Activated CD4-positive, alpha-beta T cell treated with anti-CD3 and anti-CD28 coated beads, Interleukin-2, amount 50 U/mL, for 16 hours (primary cell): ENCODE data around the gene PRSS1.
A peak's percentile ranks its signal among the peaks of the same experiment; 100 is the strongest.
"Not testable (repeated sequence)": the region's sequence is repeated elsewhere in the genome, so short reads cannot be mapped to it uniquely, and the experiment has no call there.

Source experiments
- DNase-seq: peaks from one replicate; pipeline ENCODE4 v3.0.0-alpha.2; 2020

Gene PRSS1

DNA sequence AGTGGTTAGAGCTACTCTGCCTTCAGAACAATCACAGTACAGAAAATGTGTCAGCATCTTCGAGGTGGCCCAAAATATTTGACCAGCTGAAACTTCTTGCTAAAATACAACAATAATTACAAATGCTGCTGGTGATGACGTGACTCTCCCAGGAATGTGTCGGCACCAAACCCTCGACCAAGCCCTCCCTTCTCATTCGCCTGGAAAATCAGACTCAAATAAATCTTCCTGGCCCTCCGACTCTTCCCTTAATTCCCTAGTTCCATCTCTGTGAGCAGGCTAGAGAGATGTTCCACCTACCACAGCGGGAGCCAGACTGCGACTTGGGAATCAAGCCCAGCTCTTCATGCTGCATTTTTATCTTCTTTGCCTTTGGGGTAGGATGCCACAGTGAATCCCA, 25.6 kb downstream of the PRSS1 start:
- DNase-seq = no peak

DNA sequence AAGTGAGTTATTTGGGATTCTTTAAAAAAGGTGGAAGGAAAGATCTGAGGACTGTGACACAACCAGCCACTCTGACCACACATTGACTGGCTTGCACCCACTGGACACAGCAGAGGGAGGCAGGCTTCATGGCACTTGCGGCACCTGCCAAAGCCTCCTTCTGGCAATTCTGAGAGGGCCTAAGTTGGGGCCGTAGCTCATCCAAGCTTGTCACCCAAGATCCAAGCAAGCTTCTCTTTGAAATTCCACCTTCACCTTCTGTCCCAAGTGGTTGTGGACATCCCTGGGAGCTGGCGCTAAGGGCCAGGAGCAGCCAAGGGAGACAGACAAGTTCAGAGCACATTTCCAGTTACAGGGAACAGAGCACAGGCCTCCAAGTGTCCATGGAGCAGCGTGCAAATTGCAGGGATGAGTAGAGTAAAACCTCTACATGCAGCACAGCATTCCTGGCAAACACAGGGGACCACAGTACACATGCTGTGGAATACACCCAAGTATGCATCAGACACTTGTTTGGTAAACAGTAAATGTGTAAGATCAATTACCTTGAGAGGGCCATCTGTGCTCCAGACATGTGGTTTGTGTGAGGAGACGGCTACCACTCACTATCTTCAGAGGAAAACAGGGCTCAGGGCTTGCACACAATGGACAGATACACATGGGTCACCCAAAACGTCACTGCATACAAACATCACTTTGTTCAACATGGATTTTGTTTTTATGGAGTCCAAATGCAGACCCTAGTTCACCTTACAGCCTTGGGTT, 26.3 kb downstream of the PRSS1 start:
- DNase-seq = not testable (repeated sequence)

DNA sequence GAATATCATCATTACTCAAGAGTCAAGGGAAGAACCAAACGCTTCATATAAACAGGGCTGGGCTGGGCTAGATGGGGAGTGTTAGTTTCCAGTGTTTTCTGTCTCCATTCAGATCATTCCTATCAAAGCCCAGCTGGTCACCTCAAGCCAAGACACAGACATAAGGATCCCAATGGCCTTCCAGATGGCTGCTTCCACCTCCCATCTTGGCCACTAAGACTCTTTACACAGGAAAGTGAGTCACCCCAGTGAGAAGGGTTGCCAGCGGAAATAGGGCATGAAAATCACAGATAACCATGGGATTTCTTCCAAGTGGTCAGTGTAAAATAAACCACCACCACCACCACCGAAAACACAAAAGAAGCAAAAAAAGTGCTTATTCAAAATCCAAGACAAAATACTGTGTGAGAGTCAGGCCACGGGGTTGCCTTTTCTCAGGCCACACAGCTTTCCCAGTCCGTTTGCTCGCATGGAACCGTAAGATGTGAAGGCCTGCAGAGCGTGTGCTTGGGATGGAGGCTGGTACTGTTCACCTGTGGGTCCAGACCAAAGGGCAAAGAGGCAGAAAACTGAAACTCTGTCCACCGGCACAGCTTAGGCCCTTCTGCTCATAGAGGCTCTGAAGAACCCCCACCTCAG, 27.1 kb downstream of the PRSS1 start:
- no peak for DNase-seq

DNA sequence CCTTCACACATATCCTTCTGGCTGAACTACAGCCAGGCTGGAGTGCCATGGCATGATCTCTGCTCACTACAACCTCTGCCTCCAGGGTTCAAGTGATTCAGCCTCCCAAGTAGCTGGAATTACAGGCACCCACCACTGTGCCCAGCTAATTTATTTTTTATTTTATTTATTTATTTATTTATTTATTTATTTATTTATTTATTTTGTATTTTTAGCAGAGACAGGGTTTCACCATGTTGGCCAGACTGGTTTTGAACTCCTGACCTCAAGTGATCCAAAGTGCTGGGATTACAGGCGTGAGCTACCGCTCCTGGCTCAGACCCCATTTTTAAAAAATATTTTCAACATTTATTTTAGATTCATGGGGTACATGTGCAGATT, 27.6 kb downstream of the PRSS1 start:
- not testable (repeated sequence) for DNase-seq

DNA sequence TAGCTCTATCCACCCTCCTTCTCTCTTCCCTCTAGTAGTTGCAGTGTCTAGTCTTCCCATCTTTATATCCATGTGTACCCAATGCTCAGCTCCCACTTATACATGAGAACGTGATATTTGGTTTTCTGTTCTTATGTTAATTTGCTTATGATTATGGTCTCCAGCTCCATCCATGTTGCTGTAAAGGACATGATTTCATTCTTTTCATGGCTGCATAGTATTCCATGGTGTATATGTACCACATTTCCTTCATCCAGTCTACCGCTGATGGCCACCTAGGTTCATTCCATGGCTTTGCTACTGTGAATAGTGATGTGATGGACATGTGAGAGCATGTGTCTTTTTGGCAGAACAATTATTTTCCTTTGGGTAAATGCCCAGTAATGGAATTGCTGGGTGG, 28.0 kb downstream of the PRSS1 start:
- no peak for DNase-seq

DNA sequence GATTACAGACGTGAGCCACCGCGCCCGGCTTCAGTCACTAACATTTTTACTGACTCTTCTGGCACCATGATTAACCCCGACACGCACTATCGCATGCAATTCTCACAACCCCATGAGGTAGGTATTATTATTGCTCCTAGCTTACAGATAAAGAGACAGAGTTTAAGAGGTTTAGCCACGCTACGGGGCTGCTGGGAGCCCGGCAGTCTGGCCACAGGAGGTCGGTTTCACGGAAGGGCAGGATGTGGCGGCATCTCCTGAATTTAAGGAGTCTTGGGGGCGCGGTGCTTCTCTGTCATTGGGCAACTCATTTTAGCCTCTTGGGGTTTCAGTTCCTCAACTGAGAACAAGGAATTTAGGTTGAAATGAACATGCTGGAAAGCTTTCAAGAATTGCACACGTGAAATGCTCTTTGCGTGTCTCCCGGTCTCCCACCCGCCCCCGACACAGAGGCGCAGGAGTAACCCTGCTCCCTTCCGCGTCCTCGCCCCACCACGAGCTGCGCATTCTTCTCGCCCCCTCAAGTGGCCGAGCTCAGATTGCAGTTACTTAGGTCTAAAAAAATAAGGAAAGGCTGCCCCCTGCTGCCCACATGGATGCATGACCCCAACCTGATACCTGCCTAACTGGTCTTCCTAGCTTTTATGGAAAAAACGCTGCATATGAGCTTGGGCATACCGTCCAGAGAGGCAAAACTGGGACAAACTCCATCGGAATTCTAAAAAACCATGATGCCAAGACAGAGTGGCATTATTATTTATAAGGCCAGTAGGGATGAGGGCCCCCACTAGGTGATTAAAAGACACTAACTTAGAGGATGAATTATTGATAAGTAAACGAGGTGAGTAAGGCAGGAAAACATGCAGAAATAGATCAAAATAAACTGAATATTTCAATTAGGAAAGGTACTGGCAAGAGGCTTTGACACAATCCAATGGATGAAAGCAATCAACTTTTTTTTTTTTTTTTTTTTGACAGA, 33.9 kb downstream of the PRSS1 start:
- DNase-seq = peak; percentile 79

DNA sequence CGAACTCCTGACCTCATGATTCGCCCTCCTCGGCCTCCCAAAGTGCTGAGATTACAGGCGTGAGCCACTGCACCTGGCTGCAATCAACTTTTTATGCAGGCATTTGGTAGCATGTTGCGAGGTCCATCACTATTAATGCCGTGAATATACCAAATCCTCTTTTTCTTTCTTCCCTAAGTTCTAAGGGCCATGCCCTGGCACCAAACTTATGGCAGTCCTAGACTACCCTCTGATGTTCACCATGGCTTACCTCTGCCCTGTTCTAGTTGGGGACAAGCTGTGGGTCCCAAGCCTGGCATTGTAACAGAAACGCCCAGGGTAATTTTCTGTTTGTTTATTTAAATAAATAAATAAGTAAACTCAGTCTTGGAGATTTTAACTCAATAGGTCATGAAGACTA, 34.8 kb downstream of the PRSS1 start:
- DNase-seq = no peak

DNA sequence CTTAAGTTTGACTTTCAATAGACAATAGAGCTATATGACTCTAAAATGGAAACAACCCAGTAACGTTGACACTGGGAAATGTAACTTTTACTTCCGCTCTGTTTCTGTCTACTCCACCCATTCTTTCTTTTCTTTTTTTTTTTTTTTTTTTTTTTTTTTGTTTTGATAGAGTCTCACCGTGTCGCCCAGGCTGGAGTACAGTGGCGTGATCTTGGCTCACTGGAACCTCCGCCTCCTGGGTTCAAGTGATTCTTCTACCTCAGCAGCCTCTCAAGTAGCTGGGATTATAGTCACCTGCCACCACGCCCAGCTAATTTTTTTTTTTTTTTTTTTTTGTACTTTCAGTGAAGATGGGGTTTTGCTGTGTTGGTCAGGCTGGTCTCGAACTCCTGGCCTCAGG, 35.4 kb downstream of the PRSS1 start:
- DNase-seq = peak; percentile 24

DNA sequence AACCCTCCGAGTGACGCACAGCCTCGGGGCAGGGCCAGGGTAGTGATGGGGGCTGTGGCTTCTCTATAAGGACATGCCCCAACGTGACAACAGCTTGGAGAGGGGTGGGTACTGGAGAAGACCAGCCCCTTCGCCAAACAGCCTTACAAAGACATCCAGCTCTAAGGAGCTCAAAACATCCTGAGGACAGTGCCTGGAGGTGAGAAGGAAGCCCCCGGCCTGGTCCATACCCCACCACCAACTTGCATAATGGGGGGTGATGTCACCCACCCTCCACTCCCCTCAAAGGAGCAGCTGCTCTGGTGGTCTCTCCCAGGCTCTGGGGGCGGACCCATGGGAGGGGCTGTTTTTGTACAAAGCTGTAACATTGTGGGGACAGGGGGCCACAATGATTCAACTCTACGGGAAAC, 36.6 kb downstream of the PRSS1 start:
- peak; percentile 80 for DNase-seq

DNA sequence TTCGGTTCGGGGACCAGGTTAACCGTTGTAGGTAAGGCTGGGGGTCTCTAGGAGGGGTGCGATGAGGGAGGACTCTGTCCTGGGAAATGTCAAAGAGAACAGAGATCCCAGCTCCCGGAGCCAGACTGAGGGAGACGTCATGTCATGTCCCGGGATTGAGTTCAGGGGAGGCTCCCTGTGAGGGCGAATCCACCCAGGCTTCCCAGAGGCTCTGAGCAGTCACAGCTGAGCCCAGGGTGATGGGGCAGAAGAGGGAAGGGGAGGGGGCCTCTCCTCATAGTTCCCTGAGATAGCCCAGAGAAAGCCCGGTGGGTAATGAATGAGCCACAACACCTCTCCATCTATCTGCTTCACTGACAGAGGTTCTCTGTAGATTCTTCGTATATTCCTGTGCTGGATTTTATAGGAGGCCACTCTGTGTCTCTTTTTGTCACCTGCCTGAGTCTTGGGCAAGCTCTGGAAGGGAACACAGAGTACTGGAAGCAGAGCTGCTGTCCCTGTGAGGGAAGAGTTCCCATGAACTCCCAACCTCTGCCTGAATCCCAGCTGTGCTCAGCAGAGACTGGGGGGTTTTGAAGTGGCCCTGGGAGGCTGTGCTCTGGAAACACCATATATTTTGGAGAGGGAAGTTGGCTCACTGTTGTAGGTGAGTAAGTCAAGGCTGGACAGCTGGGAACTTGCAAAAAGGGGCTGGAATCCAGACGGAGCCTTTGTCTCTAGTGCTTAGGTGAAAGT, 37.9 kb downstream of the PRSS1 start:
- peak; percentile 0 for DNase-seq

DNA sequence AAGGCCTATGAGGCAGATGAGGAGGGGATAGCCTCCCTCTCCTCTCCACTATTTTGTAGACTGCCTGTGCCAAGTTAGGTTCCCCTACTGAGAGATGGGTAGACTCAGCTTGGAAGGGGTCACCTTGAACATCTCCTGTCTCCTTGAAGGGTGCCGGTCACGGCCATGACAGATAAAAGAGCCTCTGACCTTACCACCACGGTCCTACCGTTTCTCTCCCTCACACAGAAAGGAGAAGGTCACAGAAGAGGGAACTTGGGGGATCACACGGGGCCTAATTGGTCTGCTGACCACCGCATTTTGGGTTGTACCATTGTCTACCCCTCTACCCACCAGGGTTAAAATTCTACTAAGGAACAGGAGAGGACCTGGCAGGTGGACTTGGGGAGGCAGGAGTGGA, 38.5 kb downstream of the PRSS1 start:
- DNase-seq = peak; percentile 1

DNA sequence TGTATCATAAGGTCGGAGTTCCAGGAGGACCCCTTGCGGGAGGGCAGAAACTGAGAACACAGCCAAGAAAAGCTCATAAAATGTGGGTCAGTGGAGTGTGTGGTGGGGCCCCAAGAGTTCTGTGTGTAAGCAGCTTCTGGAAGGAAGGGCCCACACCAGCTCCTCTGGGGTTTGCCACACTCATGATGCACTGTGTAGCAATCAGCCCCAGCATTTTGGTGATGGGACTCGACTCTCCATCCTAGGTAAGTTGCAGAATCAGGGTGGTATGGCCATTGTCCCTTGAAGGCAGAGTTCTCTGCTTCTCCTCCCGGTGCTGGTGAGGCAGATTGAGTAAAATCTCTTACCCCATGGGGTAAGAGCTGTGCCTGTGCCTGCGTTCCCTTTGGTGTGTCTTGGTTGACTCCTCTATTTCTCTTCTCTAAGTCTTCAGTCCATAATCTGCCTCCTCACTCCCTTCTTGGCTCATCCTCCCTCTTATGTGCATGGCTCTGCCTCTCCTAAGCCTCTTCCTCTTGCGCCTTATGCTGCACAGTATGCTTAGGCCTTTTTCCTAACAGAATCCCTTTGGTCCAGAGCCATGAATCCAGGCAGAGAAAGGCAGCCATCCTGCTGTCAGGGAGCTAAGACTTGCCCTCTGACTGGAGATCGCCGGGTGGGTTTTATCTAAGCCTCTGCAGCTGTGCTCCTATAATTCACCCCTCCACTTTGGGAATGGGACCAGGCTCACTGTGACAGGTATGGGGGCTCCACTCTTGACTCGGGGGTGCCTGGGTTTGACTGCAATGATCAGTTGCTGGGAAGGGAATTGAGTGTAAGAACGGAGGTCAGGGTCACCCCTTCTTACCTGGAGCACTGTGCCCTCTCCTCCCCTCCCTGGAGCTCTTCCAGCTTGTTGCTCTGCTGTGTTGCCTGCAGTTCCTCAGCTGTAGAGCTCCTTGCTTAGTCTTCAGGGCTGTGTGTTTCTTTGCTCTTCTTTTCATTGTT, 39.3 kb downstream of the PRSS1 start:
- DNase-seq = peak; percentile 20

DNA sequence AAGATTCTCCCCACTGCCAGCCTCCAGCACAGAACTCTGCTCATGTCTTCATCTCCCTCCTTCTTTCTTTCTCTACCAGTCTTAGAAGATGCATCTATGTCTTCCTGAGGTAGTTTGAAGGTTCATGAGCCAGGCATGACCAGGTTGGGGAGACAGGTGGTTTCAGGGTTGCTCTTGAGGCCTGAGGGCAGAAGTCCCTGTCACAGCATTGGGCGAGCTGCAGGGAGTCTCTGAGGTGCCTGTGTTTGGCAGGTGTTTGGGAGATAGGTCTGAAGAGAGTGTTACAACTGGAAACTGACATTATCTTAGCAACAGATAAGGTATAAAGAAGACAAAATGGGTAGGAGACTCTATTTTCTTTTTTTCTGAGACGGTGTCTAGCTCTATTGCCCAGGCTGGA, 40.2 kb downstream of the PRSS1 start:
- peak; percentile 28 for DNase-seq

DNA sequence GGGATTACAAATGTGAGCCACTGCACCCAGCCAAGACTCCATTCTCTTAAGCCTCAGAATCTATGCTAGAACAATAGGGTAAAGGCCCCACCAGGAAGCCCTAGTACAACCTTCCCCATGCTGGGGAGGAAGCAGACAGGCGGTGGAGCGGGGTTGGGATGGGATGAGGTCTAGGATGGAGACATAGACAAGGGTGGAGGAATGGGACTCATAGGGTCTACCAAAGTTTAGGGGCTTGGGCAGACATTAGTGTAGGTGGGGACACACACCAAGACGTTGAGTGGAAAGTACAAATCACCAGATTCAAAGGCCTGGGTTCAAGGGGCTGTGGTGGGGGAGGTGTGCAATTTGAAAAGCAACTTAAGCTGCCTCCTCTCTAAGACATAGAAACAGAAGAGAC, 40.8 kb downstream of the PRSS1 start:
- peak; percentile 2 for DNase-seq

DNA sequence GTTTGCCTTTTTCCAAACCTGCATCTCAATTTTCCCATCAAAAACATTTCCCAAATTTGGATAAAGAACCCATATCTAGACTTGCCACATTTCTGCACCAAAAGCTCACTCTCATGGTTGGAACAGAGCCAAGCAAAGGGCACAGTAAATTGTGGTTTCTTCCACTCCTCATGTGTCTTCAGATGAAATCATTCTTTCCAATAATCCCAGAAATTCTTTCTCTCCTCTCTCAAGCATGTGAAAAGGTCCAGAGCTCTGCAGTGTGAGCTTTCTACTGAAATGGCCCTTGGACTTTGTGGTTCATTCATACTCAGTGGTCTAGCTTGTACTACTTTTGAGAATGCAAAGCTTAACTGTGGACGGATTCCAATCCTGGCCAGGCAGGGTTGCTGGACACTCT, 41.3 kb downstream of the PRSS1 start:
- peak; percentile 1 for DNase-seq

DNA sequence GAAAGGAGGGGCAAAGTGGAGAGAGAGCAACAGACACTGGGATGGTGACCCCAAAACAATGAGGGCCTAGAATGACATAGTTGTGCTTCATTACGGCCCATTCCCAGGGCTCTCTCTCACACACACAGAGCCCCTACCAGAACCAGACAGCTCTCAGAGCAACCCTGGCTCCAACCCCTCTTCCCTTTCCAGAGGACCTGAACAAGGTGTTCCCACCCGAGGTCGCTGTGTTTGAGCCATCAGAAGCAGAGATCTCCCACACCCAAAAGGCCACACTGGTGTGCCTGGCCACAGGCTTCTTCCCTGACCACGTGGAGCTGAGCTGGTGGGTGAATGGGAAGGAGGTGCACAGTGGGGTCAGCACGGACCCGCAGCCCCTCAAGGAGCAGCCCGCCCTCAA, 42.2 kb downstream of the PRSS1 start:
- DNase-seq = peak; percentile 2

DNA sequence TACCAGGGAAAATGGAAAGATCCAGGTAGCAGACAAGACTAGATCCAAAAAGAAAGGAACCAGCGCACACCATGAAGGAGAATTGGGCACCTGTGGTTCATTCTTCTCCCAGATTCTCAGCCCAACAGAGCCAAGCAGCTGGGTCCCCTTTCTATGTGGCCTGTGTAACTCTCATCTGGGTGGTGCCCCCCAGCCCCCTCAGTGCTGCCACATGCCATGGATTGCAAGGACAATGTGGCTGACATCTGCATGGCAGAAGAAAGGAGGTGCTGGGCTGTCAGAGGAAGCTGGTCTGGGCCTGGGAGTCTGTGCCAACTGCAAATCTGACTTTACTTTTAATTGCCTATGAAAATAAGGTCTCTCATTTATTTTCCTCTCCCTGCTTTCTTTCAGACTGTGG, 42.9 kb downstream of the PRSS1 start:
- no peak for DNase-seq

DNA sequence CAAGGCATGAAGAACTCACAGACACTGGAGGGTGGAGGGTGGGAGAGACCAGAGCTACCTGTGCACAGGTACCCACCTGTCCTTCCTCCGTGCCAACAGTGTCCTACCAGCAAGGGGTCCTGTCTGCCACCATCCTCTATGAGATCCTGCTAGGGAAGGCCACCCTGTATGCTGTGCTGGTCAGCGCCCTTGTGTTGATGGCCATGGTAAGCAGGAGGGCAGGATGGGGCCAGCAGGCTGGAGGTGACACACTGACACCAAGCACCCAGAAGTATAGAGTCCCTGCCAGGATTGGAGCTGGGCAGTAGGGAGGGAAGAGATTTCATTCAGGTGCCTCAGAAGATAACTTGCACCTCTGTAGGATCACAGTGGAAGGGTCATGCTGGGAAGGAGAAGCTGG, 43.3 kb downstream of the PRSS1 start:
- no peak for DNase-seq

DNA sequence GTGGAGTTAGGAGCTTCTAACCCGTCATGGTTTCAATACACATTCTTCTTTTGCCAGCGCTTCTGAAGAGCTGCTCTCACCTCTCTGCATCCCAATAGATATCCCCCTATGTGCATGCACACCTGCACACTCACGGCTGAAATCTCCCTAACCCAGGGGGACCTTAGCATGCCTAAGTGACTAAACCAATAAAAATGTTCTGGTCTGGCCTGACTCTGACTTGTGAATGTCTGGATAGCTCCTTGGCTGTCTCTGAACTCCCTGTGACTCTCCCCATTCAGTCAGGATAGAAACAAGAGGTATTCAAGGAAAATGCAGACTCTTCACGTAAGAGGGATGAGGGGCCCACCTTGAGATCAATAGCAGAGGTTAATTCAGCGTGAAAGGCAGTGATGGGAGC, 43.9 kb downstream of the PRSS1 start:
- no peak for DNase-seq

DNA sequence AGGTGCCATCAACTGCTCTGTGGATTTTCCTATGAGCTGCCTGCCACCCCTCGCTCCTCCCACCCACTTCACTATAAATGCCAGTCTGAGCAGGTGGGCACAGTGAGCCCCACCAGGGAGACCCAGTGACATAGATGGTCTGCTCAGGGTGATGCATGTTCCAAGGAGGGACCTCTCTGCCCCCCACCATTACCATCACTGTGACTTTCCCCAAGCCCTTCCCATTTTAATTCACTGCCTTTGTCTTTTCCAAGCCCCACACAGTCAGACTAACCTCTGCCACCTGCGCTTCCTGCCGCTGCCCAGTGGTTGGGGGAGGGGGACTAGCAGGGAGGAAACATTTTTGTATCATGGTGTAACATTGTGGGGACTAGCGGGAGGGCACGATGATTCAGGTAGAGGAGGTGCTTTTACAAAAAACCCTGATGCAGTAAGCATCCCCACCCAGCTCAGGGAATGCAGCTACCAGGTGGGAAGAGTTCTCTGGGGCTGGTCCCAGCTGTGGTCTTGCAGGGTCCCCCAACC, 46.1 kb downstream of the PRSS1 start:
- peak; percentile 58 for DNase-seq

DNA sequence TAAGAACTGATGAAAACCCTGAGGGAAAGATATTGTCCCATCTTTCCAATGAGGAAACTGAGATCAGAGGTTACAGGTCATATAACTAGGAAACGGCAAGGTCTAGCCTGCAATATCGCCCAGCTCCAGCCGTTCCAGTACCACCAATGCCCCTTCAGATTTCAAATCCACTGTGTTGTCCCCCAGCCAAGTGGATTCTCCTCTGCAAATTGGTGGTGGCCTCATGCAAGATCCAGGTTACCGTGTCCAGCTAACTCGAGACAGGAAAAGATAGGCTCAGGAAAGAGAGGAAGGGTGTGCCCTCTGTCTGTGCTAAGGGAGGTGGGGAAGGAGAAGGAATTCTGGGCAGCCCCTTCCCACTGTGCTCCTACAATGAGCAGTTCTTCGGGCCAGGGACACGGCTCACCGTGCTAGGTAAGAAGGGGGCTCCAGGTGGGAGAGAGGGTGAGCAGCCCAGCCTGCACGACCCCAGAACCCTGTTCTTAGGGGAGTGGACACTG, 46.8 kb downstream of the PRSS1 start:
- DNase-seq = no peak
